HG03095 (cell line): Measurements from ENCODE around the gene CCR1.
A peak's percentile ranks its signal among the peaks of the same experiment; 100 is the strongest.
"Not testable (repeated sequence)": the region's sequence is repeated elsewhere in the genome, so short reads cannot be mapped to it uniquely, and the experiment has no call there.

Experiments
- ATAC-seq: cut with Tn5 transposase; IDR thresholded peaks from one replicate; pipeline ENCODE4 v1.9.1; 2021; ENCODE audit warnings: moderate library complexity; ENCODE audit not compliant: unreplicated experiment

CCR1 gene

GRCh38 chr3:46213201-46213600 is 5.1 kb upstream of the CCR1 start:
- no peak for ATAC-seq

- no peak for ATAC-seq
Measured at GRCh38 chr3:46212101-46212500, 4.0 kb upstream of the CCR1 start.

- no peak for ATAC-seq
Measured at GRCh38 chr3:46209746-46210470, 1.8 kb upstream of the CCR1 start.

GRCh38 chr3:46209053-46209452 is 940 bp upstream of the CCR1 start:
- ATAC-seq: no peak

- not testable (repeated sequence) for ATAC-seq
Measured at GRCh38 chr3:46207514-46207913, 599 bp downstream of the CCR1 start.

- ATAC-seq: no peak
Measured at GRCh38 chr3:46206282-46207015, 1.7 kb downstream of the CCR1 start.

GRCh38 chr3:46205286-46205960 is 2.7 kb downstream of the CCR1 start:
- no peak for ATAC-seq

GRCh38 chr3:46203681-46204080 is 4.4 kb downstream of the CCR1 start:
- ATAC-seq: no peak

GRCh38 chr3:46202535-46202934 is 5.6 kb downstream of the CCR1 start:
- ATAC-seq: no peak

- no peak for ATAC-seq
Measured at GRCh38 chr3:46200790-46201189, 7.3 kb downstream of the CCR1 start.

GRCh38 chr3:46200211-46200610 is 7.9 kb downstream of the CCR1 start:
- ATAC-seq: no peak

GRCh38 chr3:46196261-46196957 is 11.7 kb downstream of the CCR1 start:
- ATAC-seq: no peak

GRCh38 chr3:46194868-46195553 is 13.1 kb downstream of the CCR1 start:
- no peak for ATAC-seq

GRCh38 chr3:46193436-46193835 is 14.7 kb downstream of the CCR1 start:
- no peak for ATAC-seq

- ATAC-seq: no peak
Measured at GRCh38 chr3:46192939-46193338, 15.2 kb downstream of the CCR1 start.

- no peak for ATAC-seq
Measured at GRCh38 chr3:46191730-46192129, 16.4 kb downstream of the CCR1 start.

- no peak for ATAC-seq
Measured at GRCh38 chr3:46188708-46189107, 19.4 kb downstream of the CCR1 start.

GRCh38 chr3:46187876-46188275 is 20.2 kb downstream of the CCR1 start:
- ATAC-seq: no peak

GRCh38 chr3:46187341-46187700 is 20.8 kb downstream of the CCR1 start:
- peak; percentile 23 for ATAC-seq

- ATAC-seq: peak; percentile 70
Measured at GRCh38 chr3:46186471-46187340, 21.4 kb downstream of the CCR1 start.
